Measurements from ENCODE around the gene DLG2. TPM values are rescaled to one million over a fixed set of nuclear protein-coding genes. Genes with fewer than 3 reads are reported as not detected.
"Not testable (repeated sequence)": the region's sequence is repeated elsewhere in the genome, so short reads cannot be mapped to it uniquely, and the experiment has no call there.

The DLG2 gene
- total RNA-seq, 1 donor from 2014 or later, result 14.4 TPM

GRCh38 chr11:83613767-83614121, 2013.4 kb downstream of the DLG2 start:
- no peak for DNase-seq

GRCh38 chr11:83612891-83613766, 2014.0 kb downstream of the DLG2 start:
- no peak for DNase-seq

- no peak for DNase-seq
These were observed 2015.5 kb downstream of the DLG2 start for GRCh38 chr11:83611600-83611999.

GRCh38 chr11:83611031-83611430, 2016.1 kb downstream of the DLG2 start:
- peak; percentile 37 for DNase-seq

- no peak for DNase-seq
These were observed 2018.0 kb downstream of the DLG2 start for GRCh38 chr11:83609191-83609590.

- DNase-seq, result no peak
These were observed 2018.6 kb downstream of the DLG2 start for GRCh38 chr11:83608571-83608970.

- DNase-seq, result no peak
These were observed 2025.1 kb downstream of the DLG2 start for GRCh38 chr11:83601914-83602527.

- no peak for DNase-seq
These were observed 2025.8 kb downstream of the DLG2 start for GRCh38 chr11:83601201-83601913.

GRCh38 chr11:83600661-83601060, 2026.5 kb downstream of the DLG2 start:
- DNase-seq, result no peak

GRCh38 chr11:83599066-83599465, 2028.1 kb downstream of the DLG2 start:
- no peak for DNase-seq

GRCh38 chr11:83587797-83588196, 2039.3 kb downstream of the DLG2 start:
- DNase-seq, result not testable (repeated sequence)

GRCh38 chr11:83583757-83584366, 2043.3 kb downstream of the DLG2 start:
- DNase-seq, result no peak

GRCh38 chr11:83574519-83574918, 2052.6 kb downstream of the DLG2 start:
- DNase-seq, result no peak

GRCh38 chr11:83572581-83573496, 2054.3 kb downstream of the DLG2 start:
- DNase-seq, result no peak

GRCh38 chr11:83571302-83571701, 2055.8 kb downstream of the DLG2 start:
- DNase-seq, result no peak

GRCh38 chr11:83569134-83569805, 2057.9 kb downstream of the DLG2 start:
- DNase-seq, result no peak

- no peak for DNase-seq
These were observed 2058.6 kb downstream of the DLG2 start for GRCh38 chr11:83568516-83568915.

- DNase-seq, result peak; percentile 11
These were observed 2060.2 kb downstream of the DLG2 start for GRCh38 chr11:83566950-83567349.

- DNase-seq, result no peak
These were observed 2062.3 kb downstream of the DLG2 start for GRCh38 chr11:83564870-83565269.

- no peak for DNase-seq
These were observed 2068.9 kb downstream of the DLG2 start for GRCh38 chr11:83558281-83558680.

- DNase-seq, result no peak
These were observed 2069.5 kb downstream of the DLG2 start for GRCh38 chr11:83557653-83558052.

All from tongue (tissue), 2 donors.